Measurements from ENCODE around the gene PLTP. TPM values are rescaled to one million over a fixed set of nuclear protein-coding genes. Genes with fewer than 3 reads are reported as not detected.

The PLTP gene
- total and polyA plus RNA-seq, 12 donors, result 126 to 1,158 (median 401) TPM

- H3K27ac ChIP-seq, result peak overlapping the region in 1 of 5 donors; percentile 75
- intact Hi-C loops (cut with DNase I), result no loop called here
- TF ChIP-seq CTCF (IDR thresholded peaks at IDR 0.05) (no peak), POLR2A (IDR thresholded peaks at IDR 0.05) (no peak)
- WGBS, 4 donors, result 92 to 98% (median 95%) methylated on average over 5 of the region's 5 CpGs
- no peaks in the 10 kb centered on the region for H3K27me3 ChIP-seq
- H3K4me1 ChIP-seq (replicated peaks in 1 of 2), result peaks cover 12 to 15% of the 10 kb centered on the region in 2 donors
- no peak overlapping the region for H3K4me3 ChIP-seq
- no peak for DNase-seq
- H3K36me3 ChIP-seq (replicated peaks in 1 of 2), result no peaks in the 10 kb centered on the region
- H3K9me3 ChIP-seq (replicated peaks in 1 of 3), result no peaks in the 10 kb centered on the region
Observed at GRCh38 chr20:45866454-45866853, 45.5 kb downstream of the PLTP start.

GRCh38 chr20:45863543-45864470 lies 48.1 kb downstream of the PLTP start:
- Histone ChIP-seq H3K36me3 (replicated peaks in 1 of 2) (no peaks in the 10 kb centered on the region), H3K4me1 (replicated peaks in 1 of 2) (peaks cover 9 to 18% of the 10 kb centered on the region in 2 donors), H3K4me3 (no peak overlapping the region), H3K9me3 (replicated peaks in 1 of 3) (no peaks in the 10 kb centered on the region), H3K27ac (no peak overlapping the region), H3K27me3 (no peaks in the 10 kb centered on the region)
- 83 to 90% (median 90%) methylated on average over 6 to 7 of the region's 7 CpGs for WGBS, 4 donors
- no peak for DNase-seq
- intact Hi-C loops (cut with DNase I), result no loop called here
- TF ChIP-seq POLR2A (IDR thresholded peaks at IDR 0.05), result no peak
- no peak for TF ChIP-seq CTCF (IDR thresholded peaks at IDR 0.05)

- Histone ChIP-seq H3K4me3 (no peak overlapping the region), H3K27me3 (no peaks in the 10 kb centered on the region), H3K27ac (peak overlapping the region in 2 of 5 donors; percentile 1 to 51), H3K36me3 (replicated peaks in 1 of 2) (no peaks in the 10 kb centered on the region), H3K9me3 (replicated peaks in 1 of 3) (no peaks in the 10 kb centered on the region), H3K4me1 (replicated peaks in 1 of 2) (peaks cover 4 to 17% of the 10 kb centered on the region in 2 donors)
- no peak for TF ChIP-seq POLR2A (IDR thresholded peaks at IDR 0.05)
- TF ChIP-seq CTCF (IDR thresholded peaks at IDR 0.05), result no peak
- peak in 1 of 7 donors; percentile 54 for DNase-seq
- intact Hi-C loops (cut with DNase I), result no loop called here
- 86 to 95% (median 94%) methylated on average over 7 of the region's 7 CpGs for WGBS, 4 donors
Observed at GRCh38 chr20:45861221-45862075, 50.5 kb downstream of the PLTP start.
